Mucosa of rectum (tissue), 2 donors: Measurements from ENCODE around the gene CDC14B.

Experiments
- H3K27ac ChIP-seq, 2 donors: one replicate each; pipeline ENCODE4 v1.7.0; 2013; ENCODE audit warnings: inconsistent platforms in 2 of 2, low read depth in 2 of 2, low read length in 2 of 2
- H3K27me3 ChIP-seq, 2 donors: one replicate each; pipeline ENCODE4 v1.7.0; 2013; ENCODE audit warnings: low read length in 2 of 2; ENCODE audit not compliant: control insufficient read depth in 2 of 2, insufficient read depth in 2 of 2
- H3K36me3 ChIP-seq, 2 donors: one replicate each; pipeline ENCODE4 v1.7.0; 2013; ENCODE audit warnings: low read length in 2 of 2; ENCODE audit not compliant: control insufficient read depth in 2 of 2, insufficient read depth in 2 of 2
- H3K4me1 ChIP-seq, 2 donors: one replicate each; pipeline ENCODE4 v1.7.0; 2013; ENCODE audit warnings: low read length in 2 of 2, mild to moderate bottlenecking in 1 of 2; ENCODE audit not compliant: control insufficient read depth in 2 of 2, insufficient read depth in 2 of 2
- H3K4me3 ChIP-seq, 2 donors: one replicate each; pipeline ENCODE4 v1.7.0; 2013; ENCODE audit warnings: low read length in 2 of 2
- H3K9ac ChIP-seq, 2 donors: one replicate each; pipeline ENCODE4 v1.7.0; 2013; ENCODE audit warnings: low read length in 2 of 2, low read depth in 1 of 2, mild to moderate bottlenecking in 1 of 2
- H3K9me3 ChIP-seq, 2 donors: one replicate each; pipeline ENCODE4 v1.7.0; 2013; ENCODE audit warnings: low read length in 2 of 2; ENCODE audit not compliant: control insufficient read depth in 2 of 2
- donor health status: healthy.
- donor health status: Normal muscosa, but diverticular disease.

Gene CDC14B

DNA sequence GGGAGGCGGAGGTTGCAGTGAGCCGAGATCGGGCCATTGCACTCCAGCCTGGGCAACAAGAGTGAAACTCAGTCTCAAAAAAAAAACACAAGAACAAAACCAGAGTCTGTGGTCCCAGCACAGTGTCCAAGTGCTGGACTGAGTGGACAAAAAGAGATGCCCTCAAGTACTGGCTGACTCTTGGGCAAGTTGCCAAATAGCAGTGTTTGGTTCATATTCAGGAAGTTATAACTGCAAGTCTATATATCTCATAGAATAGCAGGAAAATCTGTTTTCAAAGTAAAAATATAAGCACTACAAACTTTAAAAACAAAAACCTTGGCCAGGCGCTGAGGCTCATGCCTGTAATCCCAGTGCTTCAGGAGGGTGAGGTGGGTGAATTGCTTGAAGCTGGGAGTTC is 162.4 kb downstream of the CDC14B start:
- Histone ChIP-seq H3K9me3 (no peaks in the 10 kb centered on the region), H3K4me1 (no peaks in the 10 kb centered on the region), H3K36me3 (no peaks in the 10 kb centered on the region), H3K27ac (no peak overlapping the region), H3K9ac (no peak overlapping the region), H3K27me3 (no peaks in the 10 kb centered on the region), H3K4me3 (no peak overlapping the region)

- no peak overlapping the region for H3K4me3 ChIP-seq
- no peak overlapping the region for H3K27ac ChIP-seq
- peaks cover 11 to 14% of the 10 kb centered on the region in 2 donors for H3K4me1 ChIP-seq
- H3K36me3 ChIP-seq, result no peaks in the 10 kb centered on the region
- H3K9ac ChIP-seq, result no peak overlapping the region
- no peaks in the 10 kb centered on the region for H3K9me3 ChIP-seq
- H3K27me3 ChIP-seq, result peaks cover 0 to 4% of the 10 kb centered on the region in 2 donors
Measured at GRCh38 chr9:96453625-96454024, 166.0 kb downstream of the CDC14B start.

GRCh38 chr9:96450613-96451528 is 168.8 kb downstream of the CDC14B start:
- Histone ChIP-seq H3K27ac (peak overlapping the region in 1 of 2 donors; percentile 78), H3K4me1 (peaks cover 11 to 14% of the 10 kb centered on the region in 2 donors), H3K4me3 (peak overlapping the region; percentile 76 to 89), H3K9me3 (no peaks in the 10 kb centered on the region), H3K9ac (peak overlapping the region; percentile 63 to 78), H3K27me3 (peaks cover 0 to 4% of the 10 kb centered on the region in 2 donors), H3K36me3 (no peaks in the 10 kb centered on the region)
